ENCODE measurements around the gene DENND1B.

DNA sequence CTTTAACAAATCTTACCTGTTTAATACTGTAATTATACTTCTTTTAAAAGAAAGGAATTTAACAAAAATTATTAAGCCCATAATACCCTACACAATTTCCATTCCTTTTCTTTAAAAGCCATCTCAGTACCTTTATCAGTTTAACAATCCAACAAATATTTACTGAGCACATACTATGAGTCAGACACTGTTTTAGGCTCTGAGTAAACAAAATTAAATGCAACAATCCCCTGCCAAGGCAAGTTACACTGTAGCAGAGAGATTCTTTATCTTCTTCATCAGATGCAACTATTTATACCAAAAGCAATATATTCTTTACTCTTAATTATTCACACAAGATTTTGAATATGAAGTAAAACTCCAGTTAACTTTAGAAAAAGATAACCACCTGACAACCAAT is 12.0 kb downstream of the DENND1B start:
- no peak for TF ChIP-seq CTCF (IDR thresholded peaks at IDR 0.05; ENCODE audit: poor library complexity)
- TF ChIP-seq EZH2phosphoT487 (IDR thresholded peaks at IDR 0.05; ENCODE audit: low read depth, severe bottlenecking, unreplicated experiment), result no peak
